BLaER1 (cell line): Measurements from ENCODE around the gene CRACR2A.

Experiments used
- H3K27ac ChIP-seq: shearing (Covaris generic); formaldehyde crosslinking; 2 replicates; pipeline ENCODE4 v1.8.1; 2022
- H3K27me3 ChIP-seq: shearing (Covaris generic); formaldehyde crosslinking; 2 replicates; pipeline ENCODE4 v1.8.1; 2022
- H3K36me3 ChIP-seq: shearing (Covaris generic); formaldehyde crosslinking; 2 replicates; pipeline ENCODE4 v1.8.1; 2022
- H3K4me1 ChIP-seq: shearing (Covaris generic); formaldehyde crosslinking; 2 replicates; pipeline ENCODE4 v1.8.1; 2022
- H3K4me2 ChIP-seq: shearing (Covaris generic); formaldehyde crosslinking; 2 replicates; pipeline ENCODE4 v1.8.1; 2022
- H3K4me3 ChIP-seq: shearing (Covaris generic); formaldehyde crosslinking; 2 replicates; pipeline ENCODE4 v1.8.1; 2022
- H3K9ac ChIP-seq: shearing (Covaris generic); formaldehyde crosslinking; 2 replicates; pipeline ENCODE4 v1.8.1; 2022
- H3K9me3 ChIP-seq: shearing (Covaris generic); formaldehyde crosslinking; 2 replicates; pipeline ENCODE4 v1.8.1; 2022
- H4K20me1 ChIP-seq: shearing (Covaris generic); formaldehyde crosslinking; 2 replicates; pipeline ENCODE4 v1.8.1; 2022
- Cebpa-rat ChIP-seq: shearing (Covaris generic); IDR thresholded peaks from 2 replicates; pipeline ENCODE4 v1.8.1; 2022

CRACR2A gene

DNA sequence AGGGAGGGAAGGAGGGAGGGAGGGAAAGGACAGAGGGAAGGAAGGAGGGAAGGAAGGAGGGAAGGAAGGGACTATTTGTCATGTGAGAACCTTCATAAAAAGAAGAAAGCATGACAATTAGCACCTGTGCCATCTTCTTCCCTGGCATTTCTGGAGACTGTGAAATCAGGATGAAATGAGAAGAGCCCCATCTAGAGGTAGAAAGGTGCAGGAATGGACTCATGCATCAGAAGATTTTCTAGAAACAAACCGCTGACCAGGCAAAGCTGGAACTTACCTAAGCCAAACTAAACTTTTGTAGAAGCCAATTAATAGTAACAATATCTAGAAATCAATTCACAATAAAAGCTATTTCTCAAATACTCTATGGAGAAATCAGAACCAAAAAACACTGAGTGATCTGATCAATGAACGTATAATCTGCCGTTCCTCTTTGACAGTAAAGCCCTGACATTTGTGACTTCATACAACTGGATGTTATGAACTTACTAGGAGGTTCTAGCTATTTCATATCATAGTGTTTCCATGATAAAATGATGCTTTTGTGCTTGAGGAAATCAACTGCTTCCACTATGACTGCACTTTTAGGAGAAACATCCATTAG is 24.4 kb upstream of the CRACR2A start:
- Histone ChIP-seq H3K4me1 (peaks cover 13% of the 10 kb centered on the region), H4K20me1 (no peaks in the 10 kb centered on the region), H3K4me2 (no peak overlapping the region), H3K27ac (no peak overlapping the region), H3K9ac (no peak overlapping the region), H3K4me3 (no peak overlapping the region), H3K36me3 (no peaks in the 10 kb centered on the region), H3K27me3 (no peaks in the 10 kb centered on the region), H3K9me3 (peaks cover 6% of the 10 kb centered on the region; the same call in 1 of the 2 replicates)
- TF ChIP-seq Cebpa-rat = no peak

DNA sequence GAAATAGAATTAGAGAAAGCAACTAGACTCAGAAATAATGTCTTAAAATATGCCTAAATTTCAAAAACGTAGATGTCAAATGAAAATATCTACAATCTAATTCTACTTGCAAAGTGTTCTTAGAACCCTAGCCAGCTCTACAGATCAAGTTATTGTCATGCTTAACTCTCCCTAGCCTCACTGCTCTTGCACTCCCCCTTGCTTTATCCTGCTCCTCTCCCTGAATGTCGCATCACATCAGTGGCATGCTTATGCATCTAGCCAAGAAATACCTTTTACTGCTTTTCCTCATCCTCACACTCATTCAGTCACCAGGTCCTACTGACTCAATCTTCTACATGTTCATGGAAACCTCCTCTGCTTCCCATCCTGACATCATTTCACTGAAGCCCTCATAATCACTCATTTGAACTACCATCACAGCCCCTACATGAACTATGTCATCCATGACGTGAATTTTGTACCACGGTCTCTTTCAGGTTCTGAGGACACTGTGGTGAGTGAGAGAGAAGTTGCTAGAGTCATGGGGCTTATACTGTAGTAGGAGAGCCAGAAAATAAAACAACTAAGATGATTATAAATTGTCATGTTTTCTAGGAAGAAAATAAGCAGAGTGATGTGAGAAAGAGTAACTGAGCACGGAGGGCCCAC is 22.6 kb upstream of the CRACR2A start:
- peaks cover 6% of the 10 kb centered on the region; the same call in 1 of the 2 replicates for H3K9me3 ChIP-seq

DNA sequence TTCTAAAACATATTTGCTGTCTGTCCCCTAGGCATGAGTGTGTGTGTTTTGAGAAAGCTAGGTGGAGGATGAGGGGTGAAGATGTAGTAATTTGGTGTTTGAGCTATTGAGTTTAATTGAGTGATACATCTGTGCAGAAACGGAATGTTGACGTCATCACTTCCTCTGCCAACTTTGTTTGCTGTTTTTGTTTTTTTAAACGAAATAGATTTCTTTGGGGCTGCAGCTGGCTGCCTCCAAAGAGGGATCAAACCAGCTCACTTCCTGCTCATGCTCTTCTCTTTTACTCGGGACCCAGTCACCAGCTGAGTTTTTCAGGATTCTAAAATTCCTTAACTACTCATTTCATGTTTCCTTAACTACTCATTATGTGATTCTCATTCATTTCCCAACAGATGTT is 19.5 kb upstream of the CRACR2A start:
- no peaks in the 10 kb centered on the region for H3K36me3 ChIP-seq
- peaks cover 6% of the 10 kb centered on the region; the same call in 1 of the 2 replicates for H3K9me3 ChIP-seq
- H3K4me2 ChIP-seq = peak overlapping the region; percentile 54
- no peaks in the 10 kb centered on the region for H4K20me1 ChIP-seq
- no peak overlapping the region for H3K4me3 ChIP-seq
- H3K27ac ChIP-seq = peak overlapping the region; percentile 28; the same call in 1 of the 2 replicates
- TF ChIP-seq Cebpa-rat = no peak
- H3K27me3 ChIP-seq = no peaks in the 10 kb centered on the region
- no peak overlapping the region for H3K9ac ChIP-seq
- peaks cover 26% of the 10 kb centered on the region for H3K4me1 ChIP-seq

More for the DNA sequence above, 22.6 kb upstream of the CRACR2A start:
- Histone ChIP-seq H4K20me1 (no peaks in the 10 kb centered on the region), H3K4me1 (peaks cover 26% of the 10 kb centered on the region), H3K9ac (no peak overlapping the region), H3K4me2 (no peak overlapping the region), H3K27ac (no peak overlapping the region), H3K4me3 (no peak overlapping the region), H3K27me3 (no peaks in the 10 kb centered on the region), H3K36me3 (no peaks in the 10 kb centered on the region)
- no peak for TF ChIP-seq Cebpa-rat

DNA sequence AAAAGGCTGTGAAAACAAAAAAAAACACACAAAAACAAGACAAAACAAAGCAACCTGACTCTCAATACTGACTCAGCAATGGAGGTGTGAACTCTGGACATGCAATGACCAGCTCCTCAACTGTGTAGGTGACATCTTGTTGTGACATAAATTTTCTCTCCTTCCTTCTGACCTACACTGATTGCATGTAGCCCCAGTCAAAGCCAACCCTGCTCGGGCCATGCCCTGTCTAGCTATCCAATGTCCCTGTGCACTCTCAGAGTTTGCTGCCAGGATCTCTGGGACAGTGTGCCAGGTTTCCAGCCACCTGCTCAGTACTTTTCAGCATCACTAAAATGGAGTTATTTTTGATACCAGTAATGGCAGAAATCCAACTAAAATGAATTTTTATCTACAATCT is 18.9 kb upstream of the CRACR2A start:
- Histone ChIP-seq H3K9me3 (peaks cover 6% of the 10 kb centered on the region; the same call in 1 of the 2 replicates), H3K36me3 (no peaks in the 10 kb centered on the region), H3K4me1 (peaks cover 26% of the 10 kb centered on the region), H3K27me3 (no peaks in the 10 kb centered on the region), H3K4me2 (peak overlapping the region; percentile 54), H3K27ac (peak overlapping the region; percentile 28; the same call in 1 of the 2 replicates), H4K20me1 (no peaks in the 10 kb centered on the region), H3K4me3 (no peak overlapping the region), H3K9ac (no peak overlapping the region)
- no peak for TF ChIP-seq Cebpa-rat

DNA sequence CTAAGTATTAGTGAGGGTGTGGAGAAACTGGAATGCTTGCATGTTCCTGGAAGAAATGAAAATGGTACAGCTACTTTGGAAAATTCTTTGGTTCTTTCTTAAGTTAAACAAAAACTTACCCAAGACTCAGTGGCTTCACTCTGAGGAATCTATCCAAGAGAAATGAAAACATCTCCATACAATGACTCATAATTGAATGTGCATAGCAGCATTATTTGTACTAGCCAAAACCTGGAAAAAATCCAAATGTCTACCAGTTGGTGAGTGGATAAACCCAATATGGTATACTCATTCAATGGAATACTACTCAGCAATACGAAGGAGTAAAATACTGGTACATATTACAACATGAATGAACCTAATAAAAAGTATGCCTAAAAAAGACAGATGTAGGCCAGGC is 18.0 kb upstream of the CRACR2A start:
- no peak overlapping the region for H3K4me3 ChIP-seq
- peaks cover 26% of the 10 kb centered on the region for H3K4me1 ChIP-seq
- TF ChIP-seq Cebpa-rat = no peak
- H3K27ac ChIP-seq = no peak overlapping the region
- H4K20me1 ChIP-seq = no peaks in the 10 kb centered on the region
- H3K9ac ChIP-seq = no peak overlapping the region
- no peaks in the 10 kb centered on the region for H3K36me3 ChIP-seq
- no peak overlapping the region for H3K4me2 ChIP-seq
- H3K27me3 ChIP-seq = no peaks in the 10 kb centered on the region
- peaks cover 6% of the 10 kb centered on the region; the same call in 1 of the 2 replicates for H3K9me3 ChIP-seq

DNA sequence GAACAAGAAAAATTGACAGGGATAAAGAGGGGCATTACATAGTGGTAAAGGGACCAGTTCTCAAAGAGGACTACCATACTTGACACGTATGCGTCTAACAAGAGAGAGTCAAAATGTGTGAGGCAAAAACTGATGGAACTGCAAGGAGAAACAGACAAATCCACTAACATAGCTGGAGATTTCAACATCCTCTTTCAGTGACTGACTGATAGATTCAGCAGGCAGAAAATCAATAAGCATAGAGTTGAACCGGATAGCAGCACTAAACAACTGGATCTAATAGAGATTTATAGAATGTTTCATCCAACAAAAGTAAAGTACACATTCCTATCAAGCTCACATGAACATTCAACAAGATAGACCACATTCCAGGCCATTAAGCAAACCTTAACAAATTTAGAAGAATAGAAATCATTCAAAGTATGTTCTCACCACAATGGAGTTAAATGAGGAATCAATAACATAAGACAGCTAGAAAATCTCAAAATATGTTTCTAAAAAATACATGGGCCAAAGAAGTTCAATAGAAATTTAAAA is 16.1 kb upstream of the CRACR2A start:
- no peak overlapping the region for H3K4me2 ChIP-seq
- no peaks in the 10 kb centered on the region for H3K36me3 ChIP-seq
- H3K4me3 ChIP-seq = no peak overlapping the region
- no peaks in the 10 kb centered on the region for H3K27me3 ChIP-seq
- H3K9me3 ChIP-seq = no peaks in the 10 kb centered on the region
- H4K20me1 ChIP-seq = no peaks in the 10 kb centered on the region
- H3K27ac ChIP-seq = no peak overlapping the region
- no peak overlapping the region for H3K9ac ChIP-seq
- TF ChIP-seq Cebpa-rat = no peak
- H3K4me1 ChIP-seq = peaks cover 26% of the 10 kb centered on the region

DNA sequence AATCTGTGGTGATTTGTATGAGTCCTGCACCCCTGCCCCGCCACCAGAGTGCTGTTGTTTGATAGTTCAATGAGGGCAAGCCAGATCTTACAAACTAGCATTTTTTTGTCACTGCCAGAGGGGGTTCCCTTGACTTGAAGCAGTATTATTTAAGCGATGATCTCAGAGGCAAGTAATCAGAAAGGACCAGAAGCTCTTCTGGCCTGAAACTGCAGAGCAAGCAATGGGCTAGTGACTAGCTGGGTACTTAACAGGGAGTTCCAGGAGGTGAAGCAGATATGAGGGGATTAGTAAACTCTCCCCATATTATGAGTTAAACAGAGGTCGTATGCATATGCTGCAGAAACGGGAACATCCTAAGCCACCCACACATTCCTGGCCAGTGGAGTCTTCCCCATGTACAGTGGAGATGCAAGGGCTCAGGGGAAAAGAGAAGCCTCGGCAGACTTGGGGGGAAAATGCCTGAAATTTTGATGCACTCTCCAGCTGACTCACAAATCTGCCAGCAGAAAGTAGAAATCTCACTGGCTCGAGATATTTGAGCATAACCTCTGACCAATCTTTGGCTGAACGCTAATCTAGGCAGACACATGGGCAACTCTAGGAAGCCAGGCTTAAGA is 8.3 kb upstream of the CRACR2A start:
- no peak overlapping the region for H3K9ac ChIP-seq
- H3K9me3 ChIP-seq = peaks cover 19% of the 10 kb centered on the region
- H4K20me1 ChIP-seq = no peaks in the 10 kb centered on the region
- no peak overlapping the region for H3K27ac ChIP-seq
- H3K4me2 ChIP-seq = no peak overlapping the region
- no peak for TF ChIP-seq Cebpa-rat
- no peaks in the 10 kb centered on the region for H3K27me3 ChIP-seq
- no peaks in the 10 kb centered on the region for H3K4me1 ChIP-seq
- H3K36me3 ChIP-seq = peaks cover 10% of the 10 kb centered on the region; the same call in 1 of the 2 replicates
- H3K4me3 ChIP-seq = no peak overlapping the region

DNA sequence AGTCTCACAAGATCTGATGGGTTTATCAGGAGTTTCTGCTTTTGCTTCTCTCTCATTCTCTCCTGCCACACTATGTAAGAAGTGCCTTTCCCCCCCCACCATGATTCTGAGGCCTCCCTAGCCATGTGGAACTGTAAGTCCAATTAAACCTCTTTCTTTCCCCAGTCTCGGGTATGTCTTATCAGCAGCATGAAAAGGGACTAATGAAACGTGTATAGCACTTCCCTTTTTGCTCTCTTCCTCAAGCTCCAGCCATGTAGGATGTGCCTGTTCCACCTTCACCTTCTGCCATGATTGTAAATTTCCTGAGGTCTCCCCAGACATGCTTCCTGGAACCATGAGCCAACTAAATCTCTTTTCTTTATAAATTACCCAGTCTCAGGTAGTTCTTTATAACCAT is 7.0 kb upstream of the CRACR2A start:
- Histone ChIP-seq H3K36me3 (peaks cover 10% of the 10 kb centered on the region; the same call in 1 of the 2 replicates), H3K4me2 (no peak overlapping the region), H4K20me1 (no peaks in the 10 kb centered on the region), H3K9me3 (peaks cover 19% of the 10 kb centered on the region), H3K9ac (no peak overlapping the region), H3K4me1 (no peaks in the 10 kb centered on the region), H3K4me3 (no peak overlapping the region), H3K27me3 (no peaks in the 10 kb centered on the region), H3K27ac (no peak overlapping the region)
- TF ChIP-seq Cebpa-rat = no peak

DNA sequence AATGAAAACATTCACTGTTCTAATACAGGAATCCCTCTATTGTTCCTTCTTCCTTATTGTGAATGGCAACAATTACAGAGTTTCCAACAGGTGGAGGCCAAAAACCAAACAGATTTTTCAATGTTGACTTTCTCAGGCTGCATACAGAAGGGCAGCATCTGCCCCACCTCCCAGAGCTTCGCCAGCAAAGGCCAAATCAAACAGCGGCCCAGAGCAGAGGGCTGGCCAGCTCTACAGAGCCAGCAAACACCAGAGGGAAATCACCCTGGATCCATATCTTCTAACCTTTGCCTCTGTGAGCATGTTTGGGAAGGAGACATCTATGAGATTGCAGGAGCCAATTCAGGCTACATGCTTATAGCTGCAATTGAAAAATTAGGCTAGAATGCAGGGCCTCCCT is 4.4 kb upstream of the CRACR2A start:
- no peak overlapping the region for H3K4me2 ChIP-seq
- H3K27ac ChIP-seq = no peak overlapping the region
- H3K9me3 ChIP-seq = peaks cover 19% of the 10 kb centered on the region
- TF ChIP-seq Cebpa-rat = no peak
- no peak overlapping the region for H3K9ac ChIP-seq
- no peaks in the 10 kb centered on the region for H3K27me3 ChIP-seq
- no peaks in the 10 kb centered on the region for H4K20me1 ChIP-seq
- peaks cover 13% of the 10 kb centered on the region for H3K4me1 ChIP-seq
- H3K4me3 ChIP-seq = no peak overlapping the region
- peaks cover 10% of the 10 kb centered on the region; the same call in 1 of the 2 replicates for H3K36me3 ChIP-seq

DNA sequence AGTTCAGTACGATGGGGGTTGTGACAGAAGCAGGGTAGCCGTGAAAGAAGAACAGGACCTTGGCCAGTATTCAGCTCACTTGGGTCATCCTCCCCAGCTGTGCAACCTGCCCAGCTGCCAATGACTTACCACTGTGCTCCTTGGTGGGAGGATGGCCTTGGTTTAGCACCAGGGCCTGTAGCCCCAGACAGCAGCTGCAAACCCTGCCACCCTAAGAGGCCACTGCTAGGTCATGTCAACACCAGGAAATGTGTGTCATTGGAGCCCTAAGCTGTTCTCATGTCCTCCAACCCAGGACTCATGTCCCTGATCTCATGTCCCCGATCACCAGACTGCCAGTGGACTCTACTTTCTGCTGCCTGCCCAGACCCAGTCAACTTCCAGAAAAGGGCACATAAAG is 3.0 kb upstream of the CRACR2A start:
- Histone ChIP-seq H3K4me2 (no peak overlapping the region), H3K27me3 (no peaks in the 10 kb centered on the region), H4K20me1 (peaks cover 7% of the 10 kb centered on the region; the same call in 1 of the 2 replicates), H3K36me3 (peaks cover 10% of the 10 kb centered on the region; the same call in 1 of the 2 replicates), H3K4me3 (no peak overlapping the region), H3K9me3 (peaks cover 19% of the 10 kb centered on the region), H3K4me1 (peaks cover 24% of the 10 kb centered on the region), H3K27ac (no peak overlapping the region), H3K9ac (no peak overlapping the region)
- no peak for TF ChIP-seq Cebpa-rat
